Right lobe of liver (tissue), 6 donors: ENCODE data around the gene FKBP15. TPM values are rescaled to one million over a fixed set of nuclear protein-coding genes. Genes with fewer than 3 reads are reported as not detected.

Experiments
- ATAC-seq, 4 donors: fragments of 200-7000 bp; cut with Tn5 transposase; one replicate each; pipeline ENCODE4 v1.9.1; 2020; ENCODE audit warnings: mild to moderate bottlenecking in 4 of 4, moderate library complexity in 4 of 4
- DNase-seq, 3 donors: peaks; one replicate each; pipeline ENCODE4 v3.0.0-alpha.2; 2020
- H3K27ac ChIP-seq, 3 donors: fragments of 200-600 bp; one replicate each; pipeline ENCODE4 v1.8.0; 2022
- H3K27me3 ChIP-seq, 2 donors: fragments of 200-600 bp; one replicate each; pipeline ENCODE4 v1.8.0; 2022
- H3K36me3 ChIP-seq, 4 donors: fragments of 200-600 bp; sonication (generic) in 1 of 4; one replicate each; pipeline versions ENCODE4 v1.5.1 to v1.8.0; 2017 to 2022; ENCODE audit warnings: control low read depth in 1 of 4
- H3K4me1 ChIP-seq, 4 donors: fragments of 200-600 bp; sonication (generic) in 1 of 4; one replicate each; pipeline versions ENCODE4 v1.5.1 to v1.8.0; 2017 to 2022; ENCODE audit warnings: control low read depth in 1 of 4
- H3K4me3 ChIP-seq, 3 donors: fragments of 200-600 bp; one replicate each; pipeline ENCODE4 v1.8.0; 2022
- H3K9me3 ChIP-seq, 4 donors: fragments of 200-600 bp; sonication (generic) in 1 of 4; one replicate each; pipeline versions ENCODE4 v1.5.1 to v1.8.0; 2017 to 2022; ENCODE audit warnings: control low read depth in 1 of 4
- POLR2A ChIP-seq: fragments of 450-650 bp; IDR thresholded peaks from one replicate; pipeline ENCODE4 v1.6.1; 2017; ENCODE audit warnings: antibody characterized with exemption, mild to moderate bottlenecking
- WGBS: methylation state at CpG from one replicate; pipeline ENCODE4 v1.1.6; 2018; ENCODE audit warnings: low coverage, low lambda C conversion rate; ENCODE audit not compliant: insufficient coverage; ENCODE audit errors: missing lambda C conversion rate; 5-methylcytosine and 5-hydroxymethylcytosine counted together
- intact Hi-C, 2 donors: fragments of 100-400 bp; cut with DNase I; formaldehyde crosslinking; loops; one replicate each; pipeline versions ENCODE4 v1.11.2 to v1.14.1; 2022
- total RNA-seq, 6 experiments: library from RNA; depleted of rRNA in 2 of 6; stranded (reverse); fragments of >200 nt in 2 of 6; fragmentation: NEBNext Ultra II Directional in 3 of 6; extraction: Animal tissue kit (Norgen Biotek cat#: 25700) in 3 of 6; gene quantifications; one replicate each; pipeline versions ENCODE4 v1.1.0 to v1.2.4, GENCODE V29; 2016 to 2023
- TF ChIP-seq, protein P1 (sequence below), 4 donors: fragments of 200-600 bp in 3 of 4; fragments of 450-650 bp in 1 of 4; IDR thresholded peaks; one replicate each; pipeline versions ENCODE4 v1.5.1 to v1.8.0; 2016 to 2022; ENCODE audit warnings: antibody characterized with exemption in 4 of 4, mild to moderate bottlenecking in 2 of 4
- donor health status: DM: no; HTN: yes; CAD: no.
- donor health status: DM: no; HTN: no; CAD: no.
- donor health status: DM: no; HTN: no; CAD: no.
- donor health status: DM: no; HTN: yes; CAD: no.
- donor health status: DM: no; HTN: yes; CAD: no.

FKBP15 gene
- total RNA-seq, 6 experiments from 2014 or later: 11.1 to 17.2 (median 12.8) TPM

DNA sequence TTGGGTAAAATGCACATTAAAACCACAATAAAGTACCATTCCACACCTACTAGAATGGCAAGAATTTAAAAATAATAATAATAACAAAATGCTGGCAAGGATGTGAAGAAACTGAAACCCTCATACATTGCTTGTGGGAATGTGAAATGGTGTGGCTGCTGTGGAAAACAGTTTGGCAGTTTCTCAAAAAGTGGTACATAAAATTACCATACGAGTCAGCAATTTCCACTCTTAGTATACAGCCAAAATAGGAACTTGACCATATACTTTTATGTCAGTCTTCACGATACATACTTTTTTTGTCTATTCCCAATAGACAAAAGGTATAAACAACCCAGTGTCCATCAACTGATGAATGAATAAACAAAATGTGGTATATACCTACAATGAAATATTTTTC is 15.6 kb downstream of the FKBP15 start:
- Histone ChIP-seq H3K36me3 (peaks cover 0 to 42% (median 2%) of the 10 kb centered on the region in 4 donors), H3K27ac (no peak overlapping the region), H3K27me3 (no peaks in the 10 kb centered on the region), H3K9me3 (no peaks in the 10 kb centered on the region), H3K4me1 (no peaks in the 10 kb centered on the region), H3K4me3 (no peak overlapping the region)
- 71% methylated on average over 2 of the region's 2 CpGs for WGBS
- ATAC-seq: peak in 1 of 4 donors; percentile 22
- DNase-seq: no peak
- intact Hi-C loops: no loop called here
- TF ChIP-seq POLR2A: no peak
- TF ChIP-seq, protein P1, sequence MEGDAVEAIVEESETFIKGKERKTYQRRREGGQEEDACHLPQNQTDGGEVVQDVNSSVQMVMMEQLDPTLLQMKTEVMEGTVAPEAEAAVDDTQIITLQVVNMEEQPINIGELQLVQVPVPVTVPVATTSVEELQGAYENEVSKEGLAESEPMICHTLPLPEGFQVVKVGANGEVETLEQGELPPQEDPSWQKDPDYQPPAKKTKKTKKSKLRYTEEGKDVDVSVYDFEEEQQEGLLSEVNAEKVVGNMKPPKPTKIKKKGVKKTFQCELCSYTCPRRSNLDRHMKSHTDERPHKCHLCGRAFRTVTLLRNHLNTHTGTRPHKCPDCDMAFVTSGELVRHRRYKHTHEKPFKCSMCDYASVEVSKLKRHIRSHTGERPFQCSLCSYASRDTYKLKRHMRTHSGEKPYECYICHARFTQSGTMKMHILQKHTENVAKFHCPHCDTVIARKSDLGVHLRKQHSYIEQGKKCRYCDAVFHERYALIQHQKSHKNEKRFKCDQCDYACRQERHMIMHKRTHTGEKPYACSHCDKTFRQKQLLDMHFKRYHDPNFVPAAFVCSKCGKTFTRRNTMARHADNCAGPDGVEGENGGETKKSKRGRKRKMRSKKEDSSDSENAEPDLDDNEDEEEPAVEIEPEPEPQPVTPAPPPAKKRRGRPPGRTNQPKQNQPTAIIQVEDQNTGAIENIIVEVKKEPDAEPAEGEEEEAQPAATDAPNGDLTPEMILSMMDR (IDR thresholded peaks at IDR 0.05): no peak

DNA sequence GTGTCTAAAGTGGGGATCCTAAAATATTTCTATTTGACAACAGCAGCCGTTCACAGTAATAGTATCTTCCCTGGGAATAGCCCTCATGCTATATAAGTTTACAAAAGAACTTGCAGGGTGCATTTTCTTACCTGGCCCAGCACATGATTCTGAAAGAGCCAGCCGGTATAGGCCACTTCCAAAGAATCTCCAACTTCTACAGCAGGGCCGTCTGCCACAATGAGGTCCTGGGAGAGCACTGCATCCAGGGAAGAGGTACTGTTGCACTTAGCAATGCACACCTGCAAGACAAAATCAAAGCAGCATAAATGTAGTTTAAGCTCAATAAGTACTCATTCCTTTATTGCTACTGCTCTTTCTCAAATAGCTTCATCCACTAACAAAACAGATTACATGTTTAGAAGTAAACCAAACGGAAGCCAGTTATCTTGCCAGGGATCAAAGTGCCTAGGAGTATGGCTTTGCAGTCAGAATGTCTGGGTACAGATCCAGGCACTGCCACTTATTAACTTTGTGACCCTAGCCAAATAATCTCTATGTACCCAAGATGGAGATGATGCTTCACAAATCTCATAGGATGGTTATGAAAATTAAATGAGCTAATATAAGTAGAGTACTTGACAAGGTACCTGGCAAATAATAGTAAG is 21.3 kb downstream of the FKBP15 start:
- peak; percentile 91 to 99 (median 94) for ATAC-seq
- Histone ChIP-seq H3K4me3 (no peak overlapping the region), H3K27ac (peak overlapping the region in 1 of 3 donors; percentile 42), H3K4me1 (peaks cover 0 to 14% (median 5%) of the 10 kb centered on the region in 4 donors), H3K27me3 (no peaks in the 10 kb centered on the region), H3K9me3 (no peaks in the 10 kb centered on the region), H3K36me3 (peaks cover 0 to 42% (median 9%) of the 10 kb centered on the region in 4 donors)
- intact Hi-C loops: no loop called here
- peak in 1 of 3 donors; percentile 68 for DNase-seq
- WGBS: 47% methylated on average over 4 of the region's 4 CpGs
- TF ChIP-seq POLR2A: no peak
- TF ChIP-seq, protein P1 (IDR thresholded peaks at IDR 0.05): no peak

DNA sequence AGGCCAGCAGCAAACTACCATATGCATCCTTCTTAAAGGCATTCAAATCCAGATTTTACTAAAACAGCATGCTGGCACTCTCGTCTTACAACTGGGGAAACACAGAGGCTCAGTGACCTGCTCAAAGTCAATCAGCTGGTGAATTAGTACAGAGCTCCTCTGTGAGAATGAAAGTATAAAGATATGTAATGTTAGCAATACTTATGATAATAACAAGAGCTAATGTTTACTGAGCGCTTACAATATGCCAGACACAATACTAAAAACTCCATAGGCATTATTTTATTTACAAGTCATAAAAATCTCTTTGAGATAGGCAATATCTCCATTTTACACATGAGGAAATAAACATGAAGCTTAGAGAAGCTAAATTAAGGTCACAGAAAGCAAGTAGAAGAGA is 28.6 kb downstream of the FKBP15 start:
- H3K4me1 ChIP-seq: no peaks in the 10 kb centered on the region
- H3K36me3 ChIP-seq: peaks cover 0 to 32% (median 13%) of the 10 kb centered on the region in 4 donors
- DNase-seq (no peak), ATAC-seq (no peak)
- H3K9me3 ChIP-seq: no peaks in the 10 kb centered on the region
- no peak overlapping the region for H3K27ac ChIP-seq
- no peak for TF ChIP-seq POLR2A
- TF ChIP-seq, protein P1 (IDR thresholded peaks at IDR 0.05): no peak
- intact Hi-C loops: no loop called here
- H3K27me3 ChIP-seq: no peaks in the 10 kb centered on the region
- H3K4me3 ChIP-seq: no peak overlapping the region
- 88% methylated on average over 2 of the region's 2 CpGs for WGBS

DNA sequence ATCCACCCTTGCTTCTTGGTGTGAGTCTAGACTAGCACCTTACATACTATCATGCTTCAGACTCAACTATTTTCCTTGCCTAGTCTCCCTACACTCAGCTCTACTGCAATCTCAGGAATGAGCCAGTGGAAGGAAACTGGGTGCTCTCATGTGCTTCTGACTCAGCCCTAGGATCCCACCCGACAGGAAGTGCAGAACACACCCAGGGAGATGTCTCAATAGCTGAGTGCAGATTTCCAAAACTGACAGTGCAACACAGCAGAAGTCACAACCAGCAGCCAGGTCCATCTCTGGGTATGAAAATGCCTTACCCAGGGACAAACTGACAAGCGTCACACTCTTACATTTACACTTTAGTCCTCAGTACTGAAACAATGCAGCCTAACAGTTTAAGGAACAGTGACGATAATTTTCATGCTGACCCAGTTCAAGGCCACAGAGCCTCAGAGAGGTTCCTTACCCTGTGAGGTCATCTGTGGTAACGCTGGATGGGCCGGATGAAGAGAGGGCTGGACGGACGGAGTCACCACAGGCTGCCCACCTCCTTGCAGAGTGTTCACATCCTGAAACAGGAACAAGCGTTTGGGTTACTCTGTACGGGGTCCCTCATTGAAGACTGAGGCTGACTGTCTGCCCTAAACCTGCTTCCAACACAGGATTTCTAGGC is 33.0 kb downstream of the FKBP15 start:
- peak overlapping the region in 2 of 3 donors; percentile 30 to 36 for H3K27ac ChIP-seq
- no peaks in the 10 kb centered on the region for H3K4me1 ChIP-seq
- 31% methylated on average over 8 of the region's 9 CpGs for WGBS
- peak in 2 of 3 donors; percentile 45 to 55 for DNase-seq
- H3K4me3 ChIP-seq: no peak overlapping the region
- H3K9me3 ChIP-seq: no peaks in the 10 kb centered on the region
- H3K36me3 ChIP-seq: peaks cover 0 to 65% (median 34%) of the 10 kb centered on the region in 4 donors
- no peaks in the 10 kb centered on the region for H3K27me3 ChIP-seq
- ATAC-seq: peak; percentile 79 to 82 (median 82)
- TF ChIP-seq POLR2A: peak; percentile 14
- TF ChIP-seq, protein P1 (IDR thresholded peaks at IDR 0.05): no peak
- intact Hi-C loops: no loop called here
